MG63 (cell line): ENCODE measurements around the gene KCTD13. TPM values are rescaled to one million over a fixed set of nuclear protein-coding genes. Genes with fewer than 3 reads are reported as not detected.
A peak's percentile ranks its signal among the peaks of the same experiment; 100 is the strongest.
"Not testable (repeated sequence)": the region's sequence is repeated elsewhere in the genome, so short reads cannot be mapped to it uniquely, and the experiment has no call there.

Source experiments
- DNase-seq: peaks from one replicate; pipeline ENCODE4 v3.0.0-alpha.2; 2020
- H3K27me3 ChIP-seq: fragments of 250-450 bp; sonication (Bioruptor Pico); 2 replicates; pipeline ENCODE4 v1.5.1; 2020; ENCODE audit warnings: mild to moderate bottlenecking, moderate library complexity
- H3K36me3 ChIP-seq: fragments of 250-450 bp; sonication (Bioruptor Pico); 2 replicates; pipeline ENCODE4 v1.5.1; 2020; ENCODE audit warnings: mild to moderate bottlenecking, moderate library complexity
- H3K4me3 ChIP-seq: fragments of 250-450 bp; sonication (Bioruptor Pico); 2 replicates; pipeline ENCODE4 v1.5.1; 2020; ENCODE audit warnings: mild to moderate bottlenecking, moderate library complexity
- H3K9me3 ChIP-seq: fragments of 250-450 bp; sonication (Bioruptor Pico); 2 replicates; pipeline ENCODE4 v1.5.1; 2020; ENCODE audit warnings: mild to moderate bottlenecking, moderate library complexity
- total RNA-seq: library from RNA; depleted of rRNA; stranded (reverse); fragments of >200 nt; shearing (Covaris generic); gene quantifications from 2 replicates; pipeline ENCODE4 v1.2.3, GENCODE V29; 2014; ENCODE audit warnings: low replicate concordance

Gene KCTD13
- total RNA-seq, 1 experiment from 2014 or later: 7.6 TPM

GRCh38 chr16:29959293-29959692, 33.3 kb upstream of the KCTD13 start:
- Histone ChIP-seq H3K36me3 (peaks cover 3% of the 10 kb centered on the region; the same call in 1 of the 2 replicates), H3K9me3 (no peaks in the 10 kb centered on the region), H3K4me3 (no peak overlapping the region), H3K27me3 (no peaks in the 10 kb centered on the region)
- no peak for DNase-seq

GRCh38 chr16:29958756-29959155, 32.7 kb upstream of the KCTD13 start:
- Histone ChIP-seq H3K4me3 (no peak overlapping the region), H3K9me3 (no peaks in the 10 kb centered on the region), H3K36me3 (peaks cover 3% of the 10 kb centered on the region; the same call in 1 of the 2 replicates), H3K27me3 (no peaks in the 10 kb centered on the region)
- no peak for DNase-seq

DNA sequence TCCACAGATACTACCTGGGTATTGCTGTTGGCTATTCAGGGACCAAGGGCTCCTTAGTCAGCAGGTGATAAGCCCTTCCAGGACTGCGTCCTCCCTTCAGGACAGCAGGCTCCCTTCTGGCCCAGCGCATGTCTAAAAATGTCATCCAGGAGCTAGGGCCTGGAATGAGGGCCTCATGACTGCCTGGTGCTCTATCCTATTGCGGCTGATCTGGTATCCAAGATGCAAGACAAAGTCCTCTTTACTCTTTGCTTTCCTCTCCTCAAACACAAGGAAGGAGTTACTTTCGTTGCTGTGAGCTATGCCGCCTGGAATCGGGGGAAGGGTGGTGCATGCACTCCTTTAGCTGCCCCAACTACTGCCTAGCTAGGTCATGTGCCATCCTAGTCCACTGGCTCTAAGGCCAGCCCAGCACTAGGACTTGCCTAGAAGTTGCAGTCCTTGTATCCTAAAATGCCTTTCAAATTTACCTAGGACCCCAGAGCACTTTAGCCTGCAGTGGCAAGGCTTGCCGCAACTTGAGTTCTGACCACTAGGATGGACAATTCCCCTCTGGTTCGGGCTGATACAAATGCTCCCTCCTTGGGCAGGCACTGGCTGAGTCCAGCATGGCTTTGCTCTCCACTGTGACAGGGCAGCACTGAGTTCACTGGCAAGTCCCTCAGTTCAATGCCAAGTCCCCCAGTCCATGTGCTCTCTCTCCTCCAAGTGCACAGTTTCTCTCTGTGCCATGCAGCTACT, 25.8 kb upstream of the KCTD13 start:
- Histone ChIP-seq H3K4me3 (no peak overlapping the region), H3K36me3 (no peaks in the 10 kb centered on the region), H3K9me3 (0 out of 2 replicates have a peak, but pooled peaks cover 2% of the 10 kb centered on the region), H3K27me3 (no peaks in the 10 kb centered on the region)
- DNase-seq: no peak

DNA sequence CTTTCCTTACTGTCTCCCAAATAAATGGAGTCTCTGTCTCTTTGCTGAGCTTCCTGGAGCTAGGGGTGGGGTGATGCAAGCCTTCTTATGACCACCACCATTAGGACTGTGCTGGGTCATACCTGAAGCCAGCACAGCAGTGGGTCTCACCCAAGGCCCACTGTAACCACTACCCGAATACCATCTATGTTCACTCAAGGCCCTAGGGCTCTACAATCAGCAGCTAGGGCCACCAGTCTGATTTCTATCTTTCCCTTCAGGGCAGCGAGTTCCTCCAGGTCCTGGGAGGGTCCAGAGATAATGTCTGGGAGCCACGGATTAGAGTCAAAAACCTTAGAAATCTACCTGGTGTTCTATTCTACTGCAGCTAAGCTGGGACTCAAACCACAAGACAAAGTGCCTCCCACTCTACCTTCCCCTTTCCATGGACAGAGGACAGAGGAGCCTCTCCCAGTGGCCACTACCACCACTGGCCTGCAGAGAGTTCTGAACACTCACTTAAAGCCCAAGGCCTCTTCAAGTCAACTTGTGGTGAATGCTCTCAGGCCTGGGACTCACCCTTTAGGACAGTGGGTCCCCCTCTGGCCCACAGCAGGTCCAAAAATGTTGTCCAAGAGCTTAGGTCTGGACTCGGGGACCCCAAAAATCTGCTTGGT, 24.9 kb upstream of the KCTD13 start:
- no peaks in the 10 kb centered on the region for H3K27me3 ChIP-seq
- DNase-seq: no peak
- H3K4me3 ChIP-seq: no peak overlapping the region
- H3K36me3 ChIP-seq: no peaks in the 10 kb centered on the region
- H3K9me3 ChIP-seq: 0 out of 2 replicates have a peak, but pooled peaks cover 2% of the 10 kb centered on the region

DNA sequence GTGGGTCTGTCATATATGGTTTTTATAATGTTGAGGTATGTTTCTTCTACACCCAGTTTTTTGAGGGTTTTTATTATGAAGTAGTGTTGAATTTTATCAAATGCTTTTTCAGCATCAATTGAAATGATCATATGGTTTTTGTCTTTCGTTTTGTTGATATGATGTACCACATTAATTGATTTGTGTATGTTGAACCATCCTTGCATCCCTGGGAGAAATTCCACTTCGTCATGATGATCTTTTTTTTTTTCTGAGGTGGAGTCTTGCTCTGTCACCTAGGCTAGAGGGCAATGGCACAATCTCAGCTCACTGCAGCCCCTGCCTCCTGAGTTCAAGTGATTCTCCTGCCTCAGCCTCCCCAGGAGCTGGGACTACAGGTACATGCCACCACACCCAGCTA, 21.9 kb upstream of the KCTD13 start:
- no peaks in the 10 kb centered on the region for H3K36me3 ChIP-seq
- no peak for DNase-seq
- H3K4me3 ChIP-seq: no peak overlapping the region
- no peaks in the 10 kb centered on the region for H3K27me3 ChIP-seq
- 0 out of 2 replicates have a peak, but pooled peaks cover 2% of the 10 kb centered on the region for H3K9me3 ChIP-seq

DNA sequence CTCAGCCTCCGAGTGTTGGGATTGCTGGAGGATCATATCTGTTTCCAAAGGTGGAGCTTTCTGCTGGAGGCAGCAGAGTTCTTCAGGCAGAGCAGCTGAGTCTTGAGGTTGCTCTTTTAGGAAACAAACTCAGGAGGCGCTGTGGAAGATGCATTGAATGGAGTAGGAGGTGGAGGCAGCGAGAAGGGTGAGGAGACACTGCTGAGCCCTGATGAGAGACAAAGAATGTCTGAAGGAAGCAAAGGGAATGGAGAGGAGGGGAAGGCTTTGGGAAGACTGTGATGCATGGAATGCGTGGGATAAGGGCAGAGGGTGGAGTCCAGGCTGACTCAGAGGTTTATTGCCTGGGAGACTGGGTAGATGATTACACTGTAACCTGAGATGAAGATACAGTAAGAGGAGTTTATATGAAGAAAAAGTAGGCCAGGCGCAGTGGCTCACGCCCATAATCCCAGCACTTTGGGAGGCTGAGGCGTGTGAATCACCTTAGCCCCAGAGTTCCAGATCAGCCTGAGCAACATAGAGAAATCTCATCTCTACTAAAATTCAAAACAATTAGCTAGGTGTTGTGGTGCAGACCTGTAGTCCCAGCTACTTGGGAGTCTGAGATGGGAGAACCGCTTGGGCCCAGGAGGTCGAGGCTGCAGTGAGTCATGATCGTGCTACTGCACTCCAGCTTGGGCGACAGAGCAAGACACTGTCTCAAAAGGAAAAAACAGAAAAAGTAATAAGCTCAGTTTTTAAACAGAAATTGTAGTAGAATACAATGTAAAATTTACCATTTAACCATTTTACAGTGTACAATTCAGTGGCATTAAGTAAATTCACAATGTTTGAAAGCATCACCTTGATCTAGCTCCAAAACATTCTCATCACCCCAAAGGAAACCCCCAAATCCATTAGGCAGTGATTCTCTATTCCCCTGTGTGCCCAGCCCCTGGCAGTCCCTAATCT, 18.1 kb upstream of the KCTD13 start:
- H3K4me3 ChIP-seq: peak overlapping the region; percentile 12; the same call in 1 of the 2 replicates
- no peaks in the 10 kb centered on the region for H3K27me3 ChIP-seq
- no peaks in the 10 kb centered on the region for H3K36me3 ChIP-seq
- peak; percentile 95 for DNase-seq
- peaks cover 4% of the 10 kb centered on the region; the same call in 1 of the 2 replicates for H3K9me3 ChIP-seq

DNA sequence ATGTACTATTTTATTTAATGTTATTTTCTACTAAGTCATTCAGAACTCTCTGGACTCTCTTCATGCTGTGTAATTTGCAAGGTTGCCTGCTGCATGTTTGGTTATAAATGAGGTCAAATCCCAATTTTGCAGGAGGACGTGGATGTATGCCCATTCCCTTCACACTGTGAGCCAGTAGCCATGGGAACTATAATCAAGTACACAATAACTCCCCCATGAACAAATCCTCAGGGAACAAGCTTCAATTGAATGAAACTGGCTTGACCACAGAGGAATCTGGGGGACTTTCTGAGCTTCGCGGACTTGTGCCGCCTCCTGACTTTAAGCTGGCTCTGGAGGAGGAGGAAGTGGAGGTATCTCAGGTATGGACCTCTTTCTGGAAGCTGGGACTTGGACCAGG, 14.6 kb upstream of the KCTD13 start:
- Histone ChIP-seq H3K9me3 (peaks cover 4% of the 10 kb centered on the region; the same call in 1 of the 2 replicates), H3K4me3 (no peak overlapping the region), H3K36me3 (no peaks in the 10 kb centered on the region), H3K27me3 (no peaks in the 10 kb centered on the region)
- no peak for DNase-seq

DNA sequence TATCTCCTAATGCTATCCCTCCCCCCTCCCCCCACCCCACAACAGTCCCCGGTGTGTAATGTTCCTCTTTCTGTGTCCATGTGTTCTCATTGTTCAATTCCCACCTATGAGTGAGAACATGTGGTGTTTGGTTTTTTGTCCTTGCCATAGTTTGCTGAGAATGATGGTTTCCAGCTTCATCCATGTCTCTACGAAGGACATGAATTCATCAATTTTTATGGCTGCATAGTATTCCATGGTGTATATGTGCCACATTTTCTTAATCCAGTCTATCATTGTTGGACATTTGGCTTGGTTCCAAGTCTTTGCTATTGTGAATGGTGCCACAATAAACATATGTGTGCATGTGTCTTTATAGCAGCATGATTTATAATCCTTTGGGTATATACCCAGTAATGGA, 5.7 kb upstream of the KCTD13 start:
- not testable (repeated sequence) for H3K36me3 ChIP-seq, DNase-seq, H3K4me3 ChIP-seq, H3K27me3 ChIP-seq, H3K9me3 ChIP-seq

DNA sequence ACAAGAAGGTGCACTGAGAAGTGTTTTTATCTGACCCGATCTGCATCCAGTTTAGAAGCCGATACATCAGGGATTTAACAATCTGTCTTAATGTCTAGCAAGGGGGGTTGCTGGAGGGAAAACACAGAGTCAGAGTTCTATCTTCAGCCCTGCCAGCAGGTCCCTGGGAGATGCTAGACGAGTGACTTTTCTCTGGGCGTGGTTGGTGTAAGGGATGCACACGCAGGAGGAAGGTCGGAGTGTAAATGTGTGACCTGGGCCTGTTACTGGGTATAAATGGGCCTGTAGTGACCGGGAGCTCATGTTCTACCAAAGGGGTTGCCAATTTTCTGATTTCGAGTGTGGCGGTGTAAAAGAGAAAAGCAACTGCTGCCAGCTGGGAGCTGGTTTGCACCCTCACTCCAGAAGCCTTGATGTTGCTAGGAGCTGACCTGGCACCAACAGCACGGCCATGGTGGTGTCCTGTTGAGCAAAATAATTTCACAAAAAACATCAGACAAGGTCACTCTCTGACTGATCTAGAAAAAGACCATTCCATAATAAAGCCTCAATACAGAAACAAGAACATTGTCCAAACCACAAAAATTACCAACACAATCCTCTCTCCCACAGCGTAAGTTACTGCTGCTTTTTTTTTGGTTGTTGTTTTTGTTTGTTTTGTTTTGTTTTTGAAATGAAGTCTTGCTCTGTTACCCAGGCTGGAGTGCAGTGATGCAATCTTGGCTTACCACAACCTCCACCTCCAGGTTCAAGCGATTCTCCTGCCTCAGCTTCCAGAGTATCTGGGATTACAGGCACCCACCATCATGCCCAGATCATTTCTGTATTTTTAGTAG, 1.3 kb upstream of the KCTD13 start:
- Histone ChIP-seq H3K4me3 (peak overlapping the region; percentile 78; the same call in 1 of the 2 replicates), H3K9me3 (no peaks in the 10 kb centered on the region), H3K27me3 (no peaks in the 10 kb centered on the region), H3K36me3 (peaks cover 10% of the 10 kb centered on the region)
- DNase-seq: no peak

DNA sequence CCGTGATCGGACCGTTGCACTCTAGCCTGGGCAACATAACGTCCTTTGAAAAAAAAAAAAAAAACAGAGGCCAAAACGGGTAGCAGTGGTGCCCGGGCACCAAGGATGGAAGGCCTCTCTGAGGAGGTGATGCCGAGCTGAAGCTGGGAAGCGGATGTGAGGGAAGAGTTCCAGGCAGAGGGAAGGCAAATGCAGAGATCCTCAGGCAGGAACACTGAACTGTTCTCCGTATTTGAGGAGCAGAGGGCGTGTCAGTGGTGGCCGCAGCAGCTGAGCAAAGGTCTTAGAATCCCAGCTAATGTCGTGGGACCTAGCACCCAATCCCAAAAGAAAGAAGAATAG, 656 bp upstream of the KCTD13 start:
- Histone ChIP-seq H3K9me3 (no peaks in the 10 kb centered on the region), H3K36me3 (peaks cover 14% of the 10 kb centered on the region)
- DNase-seq: no peak

DNA sequence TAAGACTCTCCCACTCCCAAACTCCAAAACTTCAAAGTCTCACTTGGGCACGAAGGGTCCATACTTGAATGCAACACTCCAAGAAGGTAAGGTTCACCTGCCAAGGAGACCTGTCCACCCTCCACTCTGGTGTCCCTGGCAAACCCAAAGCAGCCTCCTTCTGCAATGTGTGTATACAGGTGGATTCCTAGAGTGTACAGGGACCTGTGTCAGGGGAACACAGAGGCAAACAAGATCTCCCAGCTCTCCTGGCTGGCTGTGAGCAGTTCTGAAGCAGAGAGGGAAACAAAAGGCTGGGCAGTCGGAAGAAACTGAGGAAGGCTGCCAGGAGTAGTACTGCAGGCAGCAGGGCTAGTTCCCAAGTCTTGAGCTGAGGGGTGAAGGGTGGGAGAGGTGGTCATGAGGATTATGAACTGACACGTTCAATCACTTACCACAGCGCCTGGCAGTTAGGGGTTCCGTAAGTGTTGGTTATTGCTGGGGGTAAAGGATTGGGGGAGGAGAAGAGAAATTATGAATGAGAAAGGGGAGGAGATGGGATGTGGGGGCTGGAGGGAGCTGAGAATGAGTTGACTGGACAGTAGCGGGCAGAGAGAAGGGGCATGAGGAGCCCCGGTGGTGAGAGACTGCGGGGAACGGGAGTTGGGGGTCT, 795 bp downstream of the KCTD13 start:
- DNase-seq: no peak
- Histone ChIP-seq H3K4me3 (peak overlapping the region; percentile 78), H3K9me3 (no peaks in the 10 kb centered on the region), H3K36me3 (peaks cover 27% of the 10 kb centered on the region), H3K27me3 (no peaks in the 10 kb centered on the region)

More for the DNA sequence above, 656 bp upstream of the KCTD13 start:
- Histone ChIP-seq H3K27me3 (no peaks in the 10 kb centered on the region), H3K4me3 (peak overlapping the region; percentile 78)

GRCh38 chr16:29922986-29923501, 3.0 kb downstream of the KCTD13 start:
- H3K36me3 ChIP-seq: peaks cover 48% of the 10 kb centered on the region
- no peak overlapping the region for H3K4me3 ChIP-seq
- H3K9me3 ChIP-seq: no peaks in the 10 kb centered on the region
- DNase-seq: no peak
- no peaks in the 10 kb centered on the region for H3K27me3 ChIP-seq

GRCh38 chr16:29922326-29922725, 3.7 kb downstream of the KCTD13 start:
- H3K4me3 ChIP-seq: no peak overlapping the region
- H3K36me3 ChIP-seq: peaks cover 55% of the 10 kb centered on the region
- H3K9me3 ChIP-seq: no peaks in the 10 kb centered on the region
- no peak for DNase-seq
- H3K27me3 ChIP-seq: no peaks in the 10 kb centered on the region

DNA sequence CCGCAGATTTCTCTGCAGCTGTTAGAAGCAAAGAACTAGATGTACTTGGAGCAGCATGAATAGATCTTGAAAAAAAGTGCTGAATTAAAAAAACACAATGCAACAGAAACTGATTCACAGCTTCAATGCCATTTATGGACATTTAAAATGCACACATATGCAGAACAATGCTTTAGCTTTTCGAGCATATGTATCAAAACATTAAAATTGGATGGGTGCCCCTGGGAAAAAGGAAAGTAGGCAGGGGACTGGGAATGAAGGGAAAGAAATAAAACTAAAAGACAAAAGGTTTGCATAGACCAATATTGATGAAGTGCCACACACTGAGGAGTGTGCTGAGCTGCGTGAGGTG, 5.0 kb downstream of the KCTD13 start:
- Histone ChIP-seq H3K27me3 (no peaks in the 10 kb centered on the region), H3K36me3 (peaks cover 64% of the 10 kb centered on the region), H3K4me3 (no peak overlapping the region), H3K9me3 (no peaks in the 10 kb centered on the region)
- no peak for DNase-seq

GRCh38 chr16:29920288-29921033, 5.6 kb downstream of the KCTD13 start:
- no peaks in the 10 kb centered on the region for H3K27me3 ChIP-seq
- H3K36me3 ChIP-seq: peaks cover 69% of the 10 kb centered on the region
- H3K4me3 ChIP-seq: no peak overlapping the region
- DNase-seq: no peak
- H3K9me3 ChIP-seq: no peaks in the 10 kb centered on the region
